A673 (cell line): ENCODE measurements around the gene RSRP1.

Experiments
- EZH2 ChIP-seq: fragments of 200-600 bp; sonication (generic); IDR thresholded peaks from 2 replicates; pipeline ENCODE4 v1.6.1; 2017; ENCODE audit warnings: borderline replicate concordance, low read depth, mild to moderate bottlenecking, mixed read lengths, antibody characterized with exemption, low read length; ENCODE audit not compliant: poor library complexity, severe bottlenecking
- TF ChIP-seq, protein P1 (sequence below): fragments of 300-800, 200-600 bp; sonication (generic); conservative IDR thresholded peaks from 2 replicates; pipeline ENCODE4 v1.5.1; 2017; ENCODE audit warnings: low read depth, mild to moderate bottlenecking, antibody characterized with exemption, low read length, moderate library complexity, mixed read lengths

DNA sequence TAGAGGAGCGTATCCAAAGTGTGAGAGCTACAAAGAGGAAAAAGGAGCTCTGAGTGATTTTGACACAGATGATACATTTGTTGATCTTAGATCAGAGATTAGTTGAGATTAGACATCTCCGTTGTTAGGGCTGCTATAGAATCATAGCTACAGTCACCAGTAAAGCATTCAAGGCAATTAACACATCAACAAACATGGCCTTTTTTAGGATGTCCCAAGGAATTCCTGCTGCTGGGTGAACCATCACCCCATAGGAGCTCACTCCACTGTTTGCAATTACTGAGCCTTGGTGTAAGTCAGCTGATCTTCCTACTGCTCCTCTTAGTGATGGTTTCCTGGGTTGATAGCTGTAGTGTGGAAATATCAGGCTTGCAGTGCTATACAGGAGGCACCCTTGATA, 6.7 kb upstream of the RSRP1 start:
- TF ChIP-seq, protein P1, sequence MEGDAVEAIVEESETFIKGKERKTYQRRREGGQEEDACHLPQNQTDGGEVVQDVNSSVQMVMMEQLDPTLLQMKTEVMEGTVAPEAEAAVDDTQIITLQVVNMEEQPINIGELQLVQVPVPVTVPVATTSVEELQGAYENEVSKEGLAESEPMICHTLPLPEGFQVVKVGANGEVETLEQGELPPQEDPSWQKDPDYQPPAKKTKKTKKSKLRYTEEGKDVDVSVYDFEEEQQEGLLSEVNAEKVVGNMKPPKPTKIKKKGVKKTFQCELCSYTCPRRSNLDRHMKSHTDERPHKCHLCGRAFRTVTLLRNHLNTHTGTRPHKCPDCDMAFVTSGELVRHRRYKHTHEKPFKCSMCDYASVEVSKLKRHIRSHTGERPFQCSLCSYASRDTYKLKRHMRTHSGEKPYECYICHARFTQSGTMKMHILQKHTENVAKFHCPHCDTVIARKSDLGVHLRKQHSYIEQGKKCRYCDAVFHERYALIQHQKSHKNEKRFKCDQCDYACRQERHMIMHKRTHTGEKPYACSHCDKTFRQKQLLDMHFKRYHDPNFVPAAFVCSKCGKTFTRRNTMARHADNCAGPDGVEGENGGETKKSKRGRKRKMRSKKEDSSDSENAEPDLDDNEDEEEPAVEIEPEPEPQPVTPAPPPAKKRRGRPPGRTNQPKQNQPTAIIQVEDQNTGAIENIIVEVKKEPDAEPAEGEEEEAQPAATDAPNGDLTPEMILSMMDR = no peak
- no peak for TF ChIP-seq EZH2
